Hepatocyte (in vitro differentiated cells): ENCODE measurements around the gene ZCCHC7. TPM values are rescaled to one million over a fixed set of nuclear protein-coding genes. Genes with fewer than 3 reads are reported as not detected.

Experiments
- DNase-seq: peaks from one replicate; pipeline ENCODE4 v3.0.0-alpha.2; 2016; ENCODE audit warnings: low spot score
- H2AFZ ChIP-seq: fragments of 200-600 bp; sonication (generic); 2 replicates; pipeline ENCODE4 v1.6.0; 2016; ENCODE audit warnings: antibody characterized with exemption, mild to moderate bottlenecking
- H3K27ac ChIP-seq: fragments of 200-600 bp; sonication (generic); 2 replicates; pipeline ENCODE4 v1.5.1; 2016; ENCODE audit warnings: mild to moderate bottlenecking
- H3K27me3 ChIP-seq: fragments of 200-600 bp; sonication (generic); 2 replicates; pipeline ENCODE4 v1.6.1; 2016
- H3K36me3 ChIP-seq: fragments of 200-600 bp; sonication (generic); replicated peaks from 2 replicates; pipeline ENCODE4 v1.5.1; 2016; ENCODE audit warnings: low read depth; ENCODE audit not compliant: insufficient read depth
- H3K4me1 ChIP-seq: fragments of 200-600 bp; sonication (generic); 2 replicates; pipeline ENCODE4 v1.5.1; 2016; ENCODE audit warnings: mild to moderate bottlenecking, moderate library complexity; ENCODE audit not compliant: insufficient read depth
- H3K4me2 ChIP-seq: fragments of 200-600 bp; sonication (generic); 2 replicates; pipeline ENCODE4 v1.6.0; 2016
- H3K4me3 ChIP-seq: fragments of 200-600 bp; sonication (generic); 2 replicates; pipeline ENCODE4 v1.5.1; 2016; ENCODE audit warnings: mild to moderate bottlenecking
- H3K79me2 ChIP-seq: fragments of 200-600 bp; sonication (generic); 2 replicates; pipeline ENCODE4 v1.6.0; 2017; ENCODE audit warnings: mild to moderate bottlenecking
- H3K9me2 ChIP-seq: fragments of 200-600 bp; sonication (generic); replicated peaks from 2 replicates; pipeline ENCODE4 v1.6.0; 2017; ENCODE audit warnings: mild to moderate bottlenecking; ENCODE audit not compliant: insufficient read depth
- H3K9me3 ChIP-seq: fragments of 200-600 bp; sonication (generic); 2 replicates; pipeline ENCODE4 v1.5.1; 2016; ENCODE audit warnings: low read depth, mild to moderate bottlenecking
- H4K20me1 ChIP-seq: fragments of 200-600 bp; sonication (generic); 2 replicates; pipeline ENCODE4 v1.6.0; 2016; ENCODE audit warnings: mild to moderate bottlenecking; ENCODE audit not compliant: insufficient read depth, poor library complexity, severe bottlenecking
- EZH2 ChIP-seq: fragments of 200-600 bp; sonication (generic); IDR thresholded peaks from 2 replicates; pipeline ENCODE4 v1.6.1; 2016; ENCODE audit warnings: antibody characterized with exemption, mild to moderate bottlenecking, borderline replicate concordance
- EZH2phosphoT487 ChIP-seq: fragments of 200-600 bp; sonication (generic); IDR thresholded peaks from one replicate; pipeline ENCODE4 v1.6.1; 2018; ENCODE audit warnings: antibody characterized with exemption, mild to moderate bottlenecking, low read depth, moderate library complexity; ENCODE audit not compliant: unreplicated experiment, severe bottlenecking
- WGBS: methylation state at CpG from one replicate; pipeline ENCODE4 v1.1.6; 2016; ENCODE audit warnings: low lambda C conversion rate; ENCODE audit errors: missing lambda C conversion rate; 5-methylcytosine and 5-hydroxymethylcytosine counted together
- polyA plus RNA-seq: library from polyadenylated mRNA; unstranded; fragments of >200 nt; fragmentation: Nextera tagmentation; extraction: Ambion mirVana; gene quantifications from 2 replicates; pipeline ENCODE4 v1.2.1, GENCODE V29; 2016
- total RNA-seq: library from RNA; depleted of rRNA; stranded (reverse); fragments of >200 nt; gene quantifications from 2 replicates; pipeline ENCODE4 v1.2.3, GENCODE V29; 2014
- TF ChIP-seq, protein P1 (sequence below): fragments of 200-600 bp; sonication (generic); IDR thresholded peaks from 2 replicates; pipeline ENCODE4 v1.5.1; 2016; ENCODE audit warnings: antibody characterized with exemption, mild to moderate bottlenecking; ENCODE audit not compliant: poor library complexity

ZCCHC7 gene
- total and polyA plus RNA-seq, 2 experiments from 2014 or later = 12.3 to 14.6 TPM

DNA sequence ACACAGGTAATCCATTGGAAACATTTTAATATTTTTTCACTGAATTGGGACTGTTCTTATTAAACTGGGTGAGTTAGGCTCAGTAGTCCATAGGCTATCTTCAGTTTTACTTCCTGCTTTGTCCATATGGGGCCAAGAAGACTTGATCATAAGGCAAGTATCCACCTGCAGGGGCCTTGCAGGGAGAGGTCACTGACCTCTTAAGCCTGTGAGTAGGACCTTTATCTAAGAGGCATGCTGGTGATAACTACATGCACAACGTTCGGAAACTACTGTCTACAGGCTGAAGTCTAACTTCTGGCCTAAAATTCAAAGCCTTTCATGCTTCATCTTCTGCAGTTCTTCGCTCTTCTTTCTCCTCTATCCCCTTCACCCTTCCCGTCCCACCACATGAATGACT is 242.1 kb downstream of the ZCCHC7 start:
- no peaks in the 10 kb centered on the region for H4K20me1 ChIP-seq
- TF ChIP-seq, protein P1, sequence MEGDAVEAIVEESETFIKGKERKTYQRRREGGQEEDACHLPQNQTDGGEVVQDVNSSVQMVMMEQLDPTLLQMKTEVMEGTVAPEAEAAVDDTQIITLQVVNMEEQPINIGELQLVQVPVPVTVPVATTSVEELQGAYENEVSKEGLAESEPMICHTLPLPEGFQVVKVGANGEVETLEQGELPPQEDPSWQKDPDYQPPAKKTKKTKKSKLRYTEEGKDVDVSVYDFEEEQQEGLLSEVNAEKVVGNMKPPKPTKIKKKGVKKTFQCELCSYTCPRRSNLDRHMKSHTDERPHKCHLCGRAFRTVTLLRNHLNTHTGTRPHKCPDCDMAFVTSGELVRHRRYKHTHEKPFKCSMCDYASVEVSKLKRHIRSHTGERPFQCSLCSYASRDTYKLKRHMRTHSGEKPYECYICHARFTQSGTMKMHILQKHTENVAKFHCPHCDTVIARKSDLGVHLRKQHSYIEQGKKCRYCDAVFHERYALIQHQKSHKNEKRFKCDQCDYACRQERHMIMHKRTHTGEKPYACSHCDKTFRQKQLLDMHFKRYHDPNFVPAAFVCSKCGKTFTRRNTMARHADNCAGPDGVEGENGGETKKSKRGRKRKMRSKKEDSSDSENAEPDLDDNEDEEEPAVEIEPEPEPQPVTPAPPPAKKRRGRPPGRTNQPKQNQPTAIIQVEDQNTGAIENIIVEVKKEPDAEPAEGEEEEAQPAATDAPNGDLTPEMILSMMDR = no peak
- TF ChIP-seq EZH2phosphoT487 = no peak
- no peak for TF ChIP-seq EZH2
- no peaks in the 10 kb centered on the region for H3K9me2 ChIP-seq
- H3K4me1 ChIP-seq = no peaks in the 10 kb centered on the region
- no peak overlapping the region for H3K4me3 ChIP-seq
- H2AFZ ChIP-seq = no peak overlapping the region
- 76% methylated on average over 4 of the region's 4 CpGs for WGBS
- DNase-seq = no peak
- H3K79me2 ChIP-seq = no peaks in the 10 kb centered on the region
- H3K27ac ChIP-seq = no peak overlapping the region
- H3K9me3 ChIP-seq = no peaks in the 10 kb centered on the region
- no peak overlapping the region for H3K4me2 ChIP-seq
- no peaks in the 10 kb centered on the region for H3K27me3 ChIP-seq
- no peaks in the 10 kb centered on the region for H3K36me3 ChIP-seq

DNA sequence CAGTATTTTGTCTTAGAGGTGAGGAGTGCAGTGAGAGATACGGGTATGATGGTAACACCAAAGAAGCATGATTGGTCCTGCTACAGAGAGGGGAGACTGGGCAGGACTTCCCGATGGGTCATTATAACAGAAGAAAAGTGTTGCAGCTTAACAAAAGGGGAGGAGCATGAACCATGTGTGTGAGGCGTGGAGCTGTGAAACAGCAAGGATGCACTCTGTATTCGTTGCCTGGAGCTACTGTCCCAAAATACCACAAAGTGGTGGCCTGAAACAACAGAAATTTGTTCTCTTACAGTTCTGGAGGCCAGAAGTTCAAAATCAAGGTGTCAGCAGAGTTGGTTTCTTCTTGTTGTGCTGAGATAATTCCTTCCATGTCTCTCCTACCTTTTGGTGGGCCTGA is 242.8 kb downstream of the ZCCHC7 start:
- no peak for DNase-seq
- 93% methylated on average over 4 of the region's 4 CpGs for WGBS

DNA sequence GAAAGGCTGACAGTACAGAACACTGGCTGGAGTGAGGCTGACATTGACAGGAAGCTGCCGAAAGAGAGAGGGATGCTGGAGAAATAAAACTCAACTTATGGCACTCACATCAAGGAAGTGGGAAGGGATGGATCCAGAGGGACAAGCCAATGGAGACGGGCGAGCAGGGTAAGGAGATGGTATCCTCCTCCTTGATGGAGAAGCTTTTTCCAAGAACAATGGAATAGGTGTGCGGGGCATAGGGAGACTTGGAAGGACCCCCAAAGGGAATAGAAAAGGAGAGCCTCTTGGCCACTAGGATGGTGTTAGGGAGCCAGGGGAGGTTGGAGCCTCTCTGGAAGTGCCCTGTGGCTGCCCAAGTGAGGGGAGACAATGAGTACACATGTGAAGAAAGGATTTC is 243.8 kb downstream of the ZCCHC7 start:
- no peaks in the 10 kb centered on the region for H4K20me1 ChIP-seq
- DNase-seq = no peak
- H3K79me2 ChIP-seq = no peaks in the 10 kb centered on the region
- H2AFZ ChIP-seq = no peak overlapping the region
- no peak overlapping the region for H3K4me3 ChIP-seq
- H3K4me1 ChIP-seq = no peaks in the 10 kb centered on the region
- H3K9me3 ChIP-seq = no peaks in the 10 kb centered on the region
- H3K9me2 ChIP-seq = no peaks in the 10 kb centered on the region
- no peak overlapping the region for H3K4me2 ChIP-seq
- no peak overlapping the region for H3K27ac ChIP-seq
- H3K27me3 ChIP-seq = no peaks in the 10 kb centered on the region
- no peaks in the 10 kb centered on the region for H3K36me3 ChIP-seq
- WGBS = 89% methylated on average over 4 of the region's 4 CpGs
- no peak for TF ChIP-seq EZH2
- no peak for TF ChIP-seq EZH2phosphoT487
- TF ChIP-seq, protein P1 = no peak

More for the DNA sequence above, 242.8 kb downstream of the ZCCHC7 start:
- H3K4me2 ChIP-seq = no peak overlapping the region
- no peaks in the 10 kb centered on the region for H3K9me3 ChIP-seq
- no peaks in the 10 kb centered on the region for H3K36me3 ChIP-seq
- H3K4me3 ChIP-seq = no peak overlapping the region
- no peaks in the 10 kb centered on the region for H3K4me1 ChIP-seq
- H3K9me2 ChIP-seq = no peaks in the 10 kb centered on the region
- TF ChIP-seq, protein P1 = no peak
- TF ChIP-seq EZH2phosphoT487 (no peak), EZH2 (no peak)
- no peaks in the 10 kb centered on the region for H4K20me1 ChIP-seq
- no peak overlapping the region for H3K27ac ChIP-seq
- no peaks in the 10 kb centered on the region for H3K79me2 ChIP-seq
- H3K27me3 ChIP-seq = no peaks in the 10 kb centered on the region
- no peak overlapping the region for H2AFZ ChIP-seq

DNA sequence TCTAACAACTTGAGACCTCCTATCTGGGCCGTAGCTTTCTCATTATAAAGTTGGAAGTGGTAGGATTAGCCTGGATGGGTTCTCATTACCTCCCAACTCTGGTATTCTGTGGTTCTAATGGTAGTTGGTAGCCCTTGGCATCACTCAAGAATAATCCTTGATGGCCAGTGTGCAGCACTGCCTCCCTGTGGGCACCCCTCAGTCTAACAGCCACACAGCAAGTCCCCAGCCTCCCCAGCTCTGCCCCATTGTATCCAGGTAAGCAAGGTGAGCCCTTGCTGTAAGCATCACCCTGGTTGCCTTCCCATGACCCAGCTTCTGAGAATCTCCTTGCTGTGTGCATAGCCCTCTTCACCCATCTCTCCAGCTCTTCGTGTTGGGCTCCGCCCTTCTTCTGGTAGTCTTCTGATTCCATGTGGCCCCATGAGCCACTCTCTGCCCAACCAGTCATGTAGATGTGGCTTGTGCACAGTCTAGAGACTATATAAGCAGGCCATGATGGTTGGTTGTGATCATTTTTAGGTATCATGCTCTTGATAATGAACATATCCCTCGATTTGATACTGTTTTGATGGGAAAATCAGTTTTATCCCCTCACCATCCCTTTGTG is 244.5 kb downstream of the ZCCHC7 start:
- no peak for DNase-seq
- WGBS = 88% methylated on average over 4 of the region's 4 CpGs
- Histone ChIP-seq H3K79me2 (no peaks in the 10 kb centered on the region), H2AFZ (no peak overlapping the region), H3K9me3 (no peaks in the 10 kb centered on the region), H3K4me1 (no peaks in the 10 kb centered on the region), H3K36me3 (no peaks in the 10 kb centered on the region), H3K4me3 (no peak overlapping the region), H3K27me3 (no peaks in the 10 kb centered on the region), H3K4me2 (no peak overlapping the region), H4K20me1 (no peaks in the 10 kb centered on the region), H3K27ac (no peak overlapping the region), H3K9me2 (no peaks in the 10 kb centered on the region)
- TF ChIP-seq EZH2 (no peak), EZH2phosphoT487 (no peak)
- TF ChIP-seq, protein P1 = no peak
